GM08714 (cell line): Measurements from ENCODE around the gene TPCN2.

Experiments used
- H3K4me3 ChIP-seq: fragments of 200-500 bp; sonication (Bioruptor generic); 2 replicates; pipeline ENCODE4 v1.5.1; 2014; ENCODE audit warnings: mild to moderate bottlenecking, low read length, inconsistent platforms
- ZNF274 ChIP-seq: IDR thresholded peaks from 2 replicates; pipeline ENCODE4 v1.6.1; 2012; ENCODE audit warnings: mild to moderate bottlenecking, low read depth, low read length

Gene TPCN2

DNA sequence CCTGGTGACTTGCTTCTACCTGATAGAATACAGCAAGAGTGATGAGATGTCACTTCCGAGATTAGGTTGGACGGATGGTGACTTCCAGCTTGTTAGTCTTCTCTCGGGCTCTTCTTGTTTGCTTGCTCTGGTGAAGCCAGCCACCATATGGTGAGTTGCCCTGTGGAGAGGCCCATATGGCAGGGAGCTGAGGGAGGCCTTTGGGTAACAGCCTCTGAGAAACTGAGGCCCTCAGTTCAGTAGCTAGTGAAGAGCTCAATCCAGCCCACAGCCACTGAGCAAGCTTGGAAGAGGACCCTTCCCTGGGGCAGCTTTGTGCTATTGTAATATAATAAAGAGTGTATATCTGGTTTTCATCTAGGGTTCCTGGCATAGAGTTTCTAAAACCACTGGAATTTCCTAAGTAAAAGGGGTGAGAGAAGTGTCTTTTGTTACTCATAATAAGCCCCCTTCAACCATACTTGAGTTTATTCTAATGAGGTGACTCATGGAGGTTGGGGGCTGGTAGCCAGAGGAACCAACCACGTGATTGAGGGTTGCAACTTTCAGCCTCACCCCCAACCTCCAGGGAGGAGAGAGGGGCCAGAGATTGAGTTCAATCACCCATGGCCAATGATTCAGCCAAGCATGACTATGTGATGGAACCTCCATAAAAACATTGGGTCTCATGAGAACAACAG, 8.0 kb upstream of the TPCN2 start:
- TF ChIP-seq ZNF274 = no peak
- no peak overlapping the region for H3K4me3 ChIP-seq

DNA sequence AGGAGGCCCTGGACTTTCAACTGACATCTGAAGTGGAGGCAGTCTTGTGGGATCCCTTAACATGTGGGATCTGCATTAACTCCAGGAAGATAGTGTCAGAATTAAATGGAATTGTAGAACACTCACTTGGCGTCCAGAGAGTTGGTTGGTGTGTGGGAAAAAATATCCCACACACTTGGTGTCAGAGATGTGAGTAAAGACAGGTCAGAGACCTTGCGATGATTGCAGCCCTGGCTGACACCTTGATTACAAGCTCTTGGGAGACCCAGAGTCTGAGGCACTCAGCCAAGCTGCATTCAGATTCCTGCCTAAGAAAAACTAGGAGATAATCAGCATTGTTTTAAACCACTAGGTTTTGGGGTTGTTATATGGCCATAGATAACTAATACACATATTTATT, 7.2 kb upstream of the TPCN2 start:
- no peak overlapping the region for H3K4me3 ChIP-seq
- TF ChIP-seq ZNF274 = no peak

DNA sequence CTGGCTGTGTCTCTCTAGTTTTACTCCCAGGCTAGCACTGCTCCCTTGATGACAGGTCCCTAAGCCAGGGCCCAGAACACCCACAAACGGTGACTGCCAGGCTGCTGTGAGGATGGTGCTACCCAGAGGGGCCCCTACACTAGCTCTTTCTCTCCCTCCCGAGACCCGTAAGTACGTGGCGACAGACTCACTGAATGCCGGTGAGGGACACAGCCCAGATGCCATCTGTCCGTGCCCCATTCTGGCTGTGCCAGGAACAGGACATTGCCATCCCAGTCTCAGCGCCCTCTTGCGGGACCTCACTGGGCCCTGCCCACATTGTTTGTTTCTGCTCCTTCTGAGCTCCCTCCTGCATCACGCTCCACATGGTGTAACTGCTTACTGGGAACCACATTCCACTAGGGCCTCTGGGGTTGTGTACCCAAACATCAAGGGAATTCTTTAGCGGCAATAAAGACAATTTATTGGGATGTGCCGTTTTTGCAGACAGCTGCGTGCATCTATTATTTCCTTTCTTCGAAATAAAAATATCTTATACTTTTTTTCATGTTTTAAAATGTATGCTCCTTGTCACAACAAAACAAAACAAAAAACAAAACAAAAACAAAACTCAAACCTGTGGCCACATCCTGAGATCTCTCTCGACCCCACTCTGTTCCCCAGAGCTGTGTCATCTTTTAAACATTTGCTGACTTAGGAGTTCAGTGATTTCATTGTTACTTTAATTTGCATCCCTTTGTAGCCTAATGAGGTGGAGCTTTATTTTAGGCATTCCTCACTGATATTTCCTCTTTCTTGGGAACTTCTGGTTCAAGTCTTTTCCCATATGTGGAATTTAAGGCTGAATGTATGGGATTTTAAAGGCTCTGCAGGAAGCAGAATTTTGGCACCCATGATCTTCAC, 4.4 kb upstream of the TPCN2 start:
- TF ChIP-seq ZNF274 = no peak
- H3K4me3 ChIP-seq = no peak overlapping the region

DNA sequence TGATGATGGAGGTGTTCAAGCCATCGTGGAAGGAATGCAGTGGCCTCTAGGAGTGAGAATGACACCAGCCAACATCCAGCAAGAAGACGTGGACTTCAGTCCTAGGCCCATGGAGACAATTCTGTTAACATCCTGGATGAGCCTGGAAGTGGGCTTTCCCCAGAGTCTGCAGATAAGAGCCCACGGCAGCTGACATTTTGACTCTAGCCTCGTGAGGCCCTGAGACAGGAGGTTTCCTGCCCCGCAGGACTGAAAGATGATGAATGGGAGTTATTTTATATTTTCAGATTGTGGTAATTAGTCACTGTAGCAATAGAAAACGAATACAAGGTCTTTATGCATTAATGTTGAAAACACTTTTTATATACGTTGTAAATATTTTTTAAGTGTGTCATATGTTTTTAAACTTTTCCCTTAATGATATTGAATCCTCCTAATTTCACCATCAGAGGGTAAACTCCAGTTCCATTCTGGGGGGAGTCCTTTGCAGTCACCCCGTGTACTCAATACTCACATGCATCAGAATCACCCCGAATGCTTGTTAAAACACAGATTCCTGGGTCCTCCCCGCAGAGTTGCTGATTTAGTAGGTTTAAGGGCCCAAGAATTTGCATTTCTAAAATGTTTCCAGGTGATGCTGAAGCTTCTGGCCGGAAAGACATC, 570 bp upstream of the TPCN2 start:
- TF ChIP-seq ZNF274 = no peak
- H3K4me3 ChIP-seq = no peak overlapping the region

DNA sequence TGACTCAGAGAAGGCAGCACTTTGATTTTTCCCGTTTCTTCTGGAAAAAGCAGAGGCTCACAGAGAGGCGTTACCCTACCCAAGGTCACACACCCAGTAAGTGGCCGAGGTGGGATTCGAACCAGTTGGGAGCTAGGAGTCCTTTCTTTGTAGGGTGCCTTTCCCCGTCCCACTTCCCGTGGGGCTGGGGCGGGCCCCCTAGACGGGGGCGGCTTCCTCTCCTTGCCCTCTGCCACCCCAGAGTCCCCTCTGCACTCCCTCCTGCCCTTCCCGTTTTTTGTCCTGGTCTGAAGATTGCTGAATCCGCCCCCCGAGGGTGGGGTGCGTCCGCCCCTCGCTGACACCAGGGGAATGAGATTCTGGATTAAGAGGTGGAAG, 747 bp downstream of the TPCN2 start:
- no peak for TF ChIP-seq ZNF274
- peak overlapping the region; percentile 76; the same call in 1 of the 2 replicates for H3K4me3 ChIP-seq

DNA sequence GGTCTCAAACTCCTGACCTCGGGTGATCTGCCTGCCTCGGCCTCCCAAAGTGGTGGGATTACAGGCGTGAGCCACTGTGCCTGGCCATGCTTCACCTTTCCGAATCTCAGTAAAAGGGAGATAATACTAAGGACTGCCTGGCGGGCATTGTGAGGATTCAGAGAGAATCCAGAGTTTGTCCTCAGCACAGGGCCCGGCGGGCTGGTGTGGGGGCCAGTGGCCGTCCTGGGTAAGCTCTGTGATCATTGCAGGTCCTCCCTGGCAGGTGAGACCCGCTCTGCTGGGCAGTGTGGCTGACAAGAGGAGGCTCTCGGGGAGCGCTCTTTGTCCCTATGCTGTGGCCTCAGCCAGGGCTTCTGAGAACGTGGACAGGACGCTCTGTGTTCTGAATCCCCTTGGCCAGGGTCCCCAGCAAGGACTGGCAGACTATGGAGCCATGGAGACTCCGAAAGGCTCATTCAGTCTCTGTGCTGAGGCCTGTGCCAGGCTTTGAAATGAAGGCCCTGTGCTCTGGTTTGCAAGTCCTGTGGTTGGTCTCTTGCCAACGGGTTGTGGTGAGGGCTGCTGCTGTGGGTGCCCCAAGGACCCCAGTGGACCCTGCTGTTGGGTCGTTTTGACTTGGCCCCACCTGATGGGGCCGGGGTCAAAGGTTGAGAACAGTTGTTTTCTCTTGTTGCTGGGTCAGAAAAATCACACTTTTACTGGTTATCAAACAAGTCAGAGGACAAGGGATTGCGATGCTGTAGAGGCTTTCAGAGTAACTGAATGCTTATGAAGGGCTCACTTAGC, 2.1 kb downstream of the TPCN2 start:
- H3K4me3 ChIP-seq = no peak overlapping the region
- no peak for TF ChIP-seq ZNF274

DNA sequence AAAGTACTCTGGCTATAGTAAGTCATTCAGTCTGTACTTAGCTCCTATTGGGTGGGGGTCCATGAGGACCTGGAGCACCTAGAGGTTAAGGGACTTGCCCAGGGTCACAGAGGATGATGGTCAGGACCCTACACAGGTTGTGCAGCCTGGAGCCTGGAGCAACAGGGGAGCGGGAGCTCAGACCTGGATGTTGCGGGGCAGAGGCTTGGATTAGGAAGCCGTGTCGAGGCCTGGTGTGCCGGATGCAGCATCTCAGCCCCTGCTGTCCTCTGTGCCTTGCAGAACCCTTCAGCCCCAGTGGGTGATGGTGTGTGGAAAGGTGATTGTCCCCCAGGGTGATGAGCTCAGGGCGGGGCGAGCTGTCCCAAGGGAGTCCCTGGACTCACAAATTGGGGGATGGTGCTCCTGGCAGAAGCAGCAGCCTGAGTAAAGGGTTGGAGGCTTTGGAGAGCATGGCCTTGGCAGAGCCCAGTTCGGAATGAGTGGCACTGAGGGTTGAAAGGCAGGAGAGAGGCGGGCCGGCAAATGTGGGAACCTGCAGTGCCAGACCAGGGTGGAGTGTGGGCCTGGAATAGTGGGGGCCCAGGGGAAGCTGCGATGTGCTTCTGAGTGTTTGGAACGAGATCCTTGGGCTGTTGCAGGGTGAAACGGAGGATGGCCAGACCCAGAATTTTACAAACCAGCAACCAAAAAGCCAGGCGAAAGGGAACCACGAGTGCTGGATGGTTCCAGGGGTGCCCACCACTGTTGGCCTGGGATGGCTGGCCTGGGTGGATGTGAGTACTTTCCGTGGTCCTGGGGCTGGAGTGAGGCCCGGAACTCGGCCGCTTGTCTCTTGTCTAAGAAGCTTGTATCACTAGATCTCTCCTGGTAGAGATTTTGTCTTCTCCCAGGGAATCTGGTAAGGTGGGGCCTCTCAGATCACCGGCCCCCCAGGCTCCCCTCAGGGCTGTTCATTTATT, 2.9 kb downstream of the TPCN2 start:
- H3K4me3 ChIP-seq = no peak overlapping the region
- TF ChIP-seq ZNF274 = no peak

DNA sequence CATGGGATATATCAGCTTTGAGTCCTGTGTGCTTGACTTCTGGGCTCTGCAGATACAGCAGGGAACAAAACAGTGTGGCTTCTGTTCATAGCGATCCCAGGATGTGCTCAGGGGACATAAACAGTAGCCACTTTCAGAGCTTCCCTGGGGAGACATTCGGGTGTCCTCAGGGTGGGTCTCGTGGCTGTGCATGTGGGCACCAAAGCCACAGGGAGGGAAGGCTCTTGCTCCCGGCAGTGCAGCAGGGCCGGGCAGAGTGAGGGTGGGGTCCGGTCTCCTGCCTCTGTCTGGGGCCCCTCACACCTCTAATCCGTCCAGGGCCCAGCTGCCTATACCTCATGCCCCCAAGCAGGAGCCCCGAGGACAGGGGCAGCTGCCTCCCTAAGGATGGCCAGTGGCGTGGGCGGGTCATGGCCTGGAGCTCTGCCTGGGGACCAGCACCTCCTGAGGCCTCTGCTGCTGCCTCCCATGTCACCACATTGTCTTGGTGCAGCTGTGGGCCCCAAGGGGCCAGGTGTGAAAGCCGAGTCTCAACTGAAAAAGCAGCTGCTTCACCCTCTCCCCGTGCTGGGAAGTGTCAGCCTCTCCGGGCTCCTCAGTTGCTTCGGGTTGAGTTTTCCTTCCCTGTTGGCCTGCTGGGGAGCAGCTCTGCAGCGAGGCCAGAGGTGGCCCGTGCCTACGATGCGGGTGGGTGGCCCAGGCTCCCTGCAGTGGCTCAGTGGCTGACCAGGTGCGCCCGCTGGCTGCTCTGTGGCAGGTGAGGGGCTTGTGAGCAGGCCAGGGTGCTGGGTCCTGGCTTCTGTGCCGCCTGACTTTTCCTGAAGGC, 3.8 kb downstream of the TPCN2 start:
- no peak for TF ChIP-seq ZNF274
- no peak overlapping the region for H3K4me3 ChIP-seq

DNA sequence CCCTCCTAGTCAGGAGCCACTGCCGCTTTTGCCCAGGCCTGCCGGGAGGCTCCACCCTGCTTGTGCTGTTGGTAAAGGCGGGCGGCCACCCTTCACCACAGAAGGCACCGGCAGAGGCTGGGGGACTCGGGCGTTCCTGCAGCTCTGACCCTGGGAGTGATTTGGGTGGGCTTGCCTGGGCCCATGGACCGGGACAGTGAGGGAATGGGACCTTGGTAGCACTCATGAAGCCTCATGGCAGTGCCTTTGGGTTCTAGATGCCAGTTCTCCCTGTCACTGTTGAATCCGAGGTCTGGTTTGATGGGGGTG, 4.4 kb downstream of the TPCN2 start:
- no peak overlapping the region for H3K4me3 ChIP-seq
- TF ChIP-seq ZNF274 = no peak

DNA sequence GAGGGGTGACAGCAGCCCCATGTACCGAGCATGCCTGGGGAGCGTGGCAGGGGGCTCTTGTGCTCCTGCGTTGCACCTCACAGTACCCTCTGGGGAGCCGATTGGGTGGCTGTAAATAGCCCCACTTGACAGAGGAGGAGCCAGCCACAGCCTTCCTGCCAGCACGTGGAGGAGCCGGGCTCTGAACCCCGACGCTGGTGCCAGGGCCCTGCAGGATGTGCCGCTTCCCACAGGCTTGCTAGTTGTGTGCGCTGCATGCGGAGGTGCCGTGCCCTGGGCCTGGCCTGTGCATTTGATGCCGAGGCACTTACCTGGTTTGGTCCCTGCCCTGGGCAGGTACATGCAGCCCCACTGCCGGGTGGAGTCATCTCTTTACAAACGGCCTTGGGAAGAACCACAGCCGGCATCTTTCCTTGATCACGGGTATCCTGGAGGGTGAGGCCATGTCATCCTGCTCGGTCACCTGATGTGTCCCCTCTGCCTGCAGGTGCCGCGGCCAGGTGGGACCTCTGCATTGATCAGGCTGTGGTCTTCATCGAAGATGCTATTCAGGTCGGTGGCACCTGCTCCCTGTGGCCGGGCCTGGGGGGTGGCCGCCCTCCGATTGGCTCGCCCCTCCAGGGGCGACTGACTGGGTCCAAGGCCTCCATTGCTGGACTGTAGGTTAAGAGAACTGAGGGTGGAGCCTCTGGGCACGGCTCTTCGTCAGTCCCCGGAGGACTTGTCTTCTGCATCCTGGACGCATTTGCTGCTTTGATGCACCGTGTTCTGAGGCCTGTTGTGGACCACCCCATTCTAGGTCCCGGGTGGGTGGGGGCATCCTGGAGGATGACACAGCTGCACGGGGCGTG, 5.0 kb downstream of the TPCN2 start:
- no peak overlapping the region for H3K4me3 ChIP-seq
- no peak for TF ChIP-seq ZNF274

DNA sequence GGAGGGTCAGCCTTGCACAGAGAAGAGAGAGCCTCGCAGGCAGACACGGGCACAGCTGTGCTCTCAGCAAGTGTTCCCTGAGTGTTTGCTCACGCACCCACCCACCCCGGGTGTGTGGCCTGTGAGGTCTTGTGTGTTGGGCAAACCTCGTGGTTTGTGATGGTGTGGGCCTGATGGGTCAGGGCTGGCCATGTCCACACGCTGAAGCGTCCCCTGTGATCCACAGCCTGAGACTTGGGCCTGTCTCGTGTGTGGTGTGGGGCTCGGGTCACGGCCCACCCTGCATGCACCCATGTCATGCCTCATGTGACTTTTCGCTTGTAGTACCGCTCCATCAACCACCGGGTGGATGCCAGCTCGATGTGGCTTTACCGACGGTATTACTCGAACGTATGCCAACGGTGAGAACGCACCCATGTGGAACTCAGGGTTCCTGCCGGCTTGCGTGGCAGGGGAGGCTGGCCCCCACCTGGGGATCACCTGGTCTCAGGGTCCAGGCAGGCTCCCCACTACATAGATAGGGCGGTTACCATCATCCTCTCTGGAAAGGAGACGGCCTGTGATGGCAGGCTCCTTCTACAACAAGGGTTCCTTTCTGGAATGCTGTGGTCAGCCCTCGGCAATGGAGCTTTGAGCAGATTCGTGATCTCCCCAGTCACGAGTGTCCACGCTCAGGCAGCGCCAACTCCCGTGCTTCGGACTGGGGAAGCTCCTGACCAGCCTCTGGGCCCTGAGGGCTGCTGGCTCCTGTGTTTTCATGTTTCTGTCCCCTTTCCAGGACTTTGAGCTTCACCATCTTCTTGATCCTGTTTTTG, 5.9 kb downstream of the TPCN2 start:
- no peak for TF ChIP-seq ZNF274
- H3K4me3 ChIP-seq = no peak overlapping the region
